C4-2B (cell line): Measurements from ENCODE around the gene ARSB.

Experiments
- ZFX ChIP-seq: fragments of 450-650 bp; IDR thresholded peaks from 2 replicates; pipeline ENCODE4 v1.6.1; 2017
- TF ChIP-seq, protein P1 (sequence below): fragments of 450-650 bp; conservative IDR thresholded peaks from 2 replicates; pipeline ENCODE4 v1.5.1; 2017; ENCODE audit warnings: mild to moderate bottlenecking

DNA sequence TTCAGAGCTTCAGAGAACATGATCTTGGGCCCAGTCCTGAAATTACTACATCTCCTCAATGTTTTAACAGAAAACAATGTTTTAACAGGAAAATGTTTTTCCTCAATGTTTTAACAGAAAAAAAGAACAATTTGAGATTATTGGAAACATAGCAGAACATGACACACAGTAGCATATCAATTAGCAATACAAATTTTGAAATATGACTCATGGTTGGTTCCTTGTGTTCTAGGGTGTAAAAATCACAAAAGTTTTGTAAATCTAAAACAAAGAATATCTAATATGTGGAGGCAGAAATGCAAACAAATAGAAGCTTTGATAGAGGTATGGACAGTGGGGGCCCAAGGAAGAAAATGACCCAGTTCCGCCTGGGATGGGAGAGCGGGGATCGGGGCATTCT, 22.8 kb upstream of the ARSB start:
- TF ChIP-seq, protein P1, sequence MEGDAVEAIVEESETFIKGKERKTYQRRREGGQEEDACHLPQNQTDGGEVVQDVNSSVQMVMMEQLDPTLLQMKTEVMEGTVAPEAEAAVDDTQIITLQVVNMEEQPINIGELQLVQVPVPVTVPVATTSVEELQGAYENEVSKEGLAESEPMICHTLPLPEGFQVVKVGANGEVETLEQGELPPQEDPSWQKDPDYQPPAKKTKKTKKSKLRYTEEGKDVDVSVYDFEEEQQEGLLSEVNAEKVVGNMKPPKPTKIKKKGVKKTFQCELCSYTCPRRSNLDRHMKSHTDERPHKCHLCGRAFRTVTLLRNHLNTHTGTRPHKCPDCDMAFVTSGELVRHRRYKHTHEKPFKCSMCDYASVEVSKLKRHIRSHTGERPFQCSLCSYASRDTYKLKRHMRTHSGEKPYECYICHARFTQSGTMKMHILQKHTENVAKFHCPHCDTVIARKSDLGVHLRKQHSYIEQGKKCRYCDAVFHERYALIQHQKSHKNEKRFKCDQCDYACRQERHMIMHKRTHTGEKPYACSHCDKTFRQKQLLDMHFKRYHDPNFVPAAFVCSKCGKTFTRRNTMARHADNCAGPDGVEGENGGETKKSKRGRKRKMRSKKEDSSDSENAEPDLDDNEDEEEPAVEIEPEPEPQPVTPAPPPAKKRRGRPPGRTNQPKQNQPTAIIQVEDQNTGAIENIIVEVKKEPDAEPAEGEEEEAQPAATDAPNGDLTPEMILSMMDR = no peak
- TF ChIP-seq ZFX = no peak
